Measurements from ENCODE around the gene GTPBP10. TPM values are rescaled to one million over a fixed set of nuclear protein-coding genes. Genes with fewer than 3 reads are reported as not detected.
"Not testable (repeated sequence)": the region's sequence is repeated elsewhere in the genome, so short reads cannot be mapped to it uniquely, and the experiment has no call there.

The GTPBP10 gene
- total RNA-seq, 1 donor from 2014 or later: 9.4 TPM

- H3K4me1 ChIP-seq (ENCODE audit: control insufficient read depth in 3 of 3, insufficient read depth in 3 of 3, low read length in 3 of 3): peaks cover 0 to 8% (median 0%) of the 10 kb centered on the region in 3 donors
- H3K4me3 ChIP-seq (ENCODE audit: low read length in 3 of 3): peak within 1 kb of the TSS in 2 of 3 donors; percentile 37 to 60
- no peak within 1 kb of the TSS for H3K27ac ChIP-seq (ENCODE audit: low read depth, low read length)
- H3K9ac ChIP-seq (ENCODE audit: low read depth in 1 of 3, low read length in 3 of 3): no peak within 1 kb of the TSS
- H3K36me3 ChIP-seq (ENCODE audit: control insufficient read depth in 3 of 3, insufficient read depth in 3 of 3, low read length in 3 of 3): no peaks in the 10 kb centered on the region
- H3K9me3 ChIP-seq (ENCODE audit: control insufficient read depth in 3 of 3, low read length in 3 of 3): no peaks in the 10 kb centered on the region
- peaks cover 26 to 40% (median 38%) of the 10 kb centered on the region in 3 donors for H3K27me3 ChIP-seq (ENCODE audit: control insufficient read depth in 3 of 3, insufficient read depth in 3 of 3, low read length in 3 of 3)
These were observed 25.6 kb upstream of the GTPBP10 start, which contains the start of gene FAM237B for GRCh38 chr7:90320801-90321494. TSS of gene FAM237B (minus strand) at chr7:90321304. CDS start at chr7:90319748, 1,556 bp downstream.

GRCh38 chr7:90322837-90323236, 23.7 kb upstream of the GTPBP10 start:
- H3K4me3 ChIP-seq (ENCODE audit: low read length in 3 of 3): no peak overlapping the region
- peaks cover 0 to 8% (median 0%) of the 10 kb centered on the region in 3 donors for H3K4me1 ChIP-seq (ENCODE audit: control insufficient read depth in 3 of 3, insufficient read depth in 3 of 3, low read length in 3 of 3)
- H3K9ac ChIP-seq (ENCODE audit: low read depth in 1 of 3, low read length in 3 of 3): no peak overlapping the region
- peaks cover 26 to 40% (median 38%) of the 10 kb centered on the region in 3 donors for H3K27me3 ChIP-seq (ENCODE audit: control insufficient read depth in 3 of 3, insufficient read depth in 3 of 3, low read length in 3 of 3)
- no peak overlapping the region for H3K27ac ChIP-seq (ENCODE audit: low read depth, low read length)
- H3K9me3 ChIP-seq (ENCODE audit: control insufficient read depth in 3 of 3, low read length in 3 of 3): no peaks in the 10 kb centered on the region
- no peaks in the 10 kb centered on the region for H3K36me3 ChIP-seq (ENCODE audit: control insufficient read depth in 3 of 3, insufficient read depth in 3 of 3, low read length in 3 of 3)

GRCh38 chr7:90326500-90326899, 20.0 kb upstream of the GTPBP10 start:
- Histone ChIP-seq H3K4me1 (ENCODE audit: control insufficient read depth in 3 of 3, insufficient read depth in 3 of 3, low read length in 3 of 3) (no peaks in the 10 kb centered on the region), H3K27ac (ENCODE audit: low read depth, low read length) (no peak overlapping the region), H3K9me3 (ENCODE audit: control insufficient read depth in 3 of 3, low read length in 3 of 3) (no peaks in the 10 kb centered on the region), H3K9ac (ENCODE audit: low read depth in 1 of 3, low read length in 3 of 3) (no peak overlapping the region), H3K36me3 (ENCODE audit: control insufficient read depth in 3 of 3, insufficient read depth in 3 of 3, low read length in 3 of 3) (no peaks in the 10 kb centered on the region), H3K4me3 (ENCODE audit: low read length in 3 of 3) (no peak overlapping the region), H3K27me3 (ENCODE audit: control insufficient read depth in 3 of 3, insufficient read depth in 3 of 3, low read length in 3 of 3) (peaks cover 10 to 24% (median 16%) of the 10 kb centered on the region in 3 donors)

- H3K4me1 ChIP-seq (ENCODE audit: control insufficient read depth in 3 of 3, insufficient read depth in 3 of 3, low read length in 3 of 3): no peaks in the 10 kb centered on the region
- H3K36me3 ChIP-seq (ENCODE audit: control insufficient read depth in 3 of 3, insufficient read depth in 3 of 3, low read length in 3 of 3): no peaks in the 10 kb centered on the region
- no peak overlapping the region for H3K9ac ChIP-seq (ENCODE audit: low read depth in 1 of 3, low read length in 3 of 3)
- H3K4me3 ChIP-seq (ENCODE audit: low read length in 3 of 3): no peak overlapping the region
- H3K27me3 ChIP-seq (ENCODE audit: control insufficient read depth in 3 of 3, insufficient read depth in 3 of 3, low read length in 3 of 3): no peaks in the 10 kb centered on the region
- H3K9me3 ChIP-seq (ENCODE audit: control insufficient read depth in 3 of 3, low read length in 3 of 3): no peaks in the 10 kb centered on the region
- no peak overlapping the region for H3K27ac ChIP-seq (ENCODE audit: low read depth, low read length)
These were observed 12.2 kb upstream of the GTPBP10 start for GRCh38 chr7:90334193-90334843.

- not testable (repeated sequence) for H3K36me3 ChIP-seq (ENCODE audit: control insufficient read depth in 3 of 3, insufficient read depth in 3 of 3, low read length in 3 of 3); H3K27me3 ChIP-seq (ENCODE audit: control insufficient read depth in 3 of 3, insufficient read depth in 3 of 3, low read length in 3 of 3); H3K9ac ChIP-seq (ENCODE audit: low read depth in 1 of 3, low read length in 3 of 3); H3K4me3 ChIP-seq (ENCODE audit: low read length in 3 of 3); H3K4me1 ChIP-seq (ENCODE audit: control insufficient read depth in 3 of 3, insufficient read depth in 3 of 3, low read length in 3 of 3); H3K27ac ChIP-seq (ENCODE audit: low read depth, low read length); H3K9me3 ChIP-seq (ENCODE audit: control insufficient read depth in 3 of 3, low read length in 3 of 3)
These were observed 11.6 kb upstream of the GTPBP10 start for GRCh38 chr7:90334926-90335325.

- no peaks in the 10 kb centered on the region for H3K4me1 ChIP-seq (ENCODE audit: control insufficient read depth in 3 of 3, insufficient read depth in 3 of 3, low read length in 3 of 3)
- no peak overlapping the region for H3K27ac ChIP-seq (ENCODE audit: low read depth, low read length)
- no peaks in the 10 kb centered on the region for H3K27me3 ChIP-seq (ENCODE audit: control insufficient read depth in 3 of 3, insufficient read depth in 3 of 3, low read length in 3 of 3)
- H3K4me3 ChIP-seq (ENCODE audit: low read length in 3 of 3): no peak overlapping the region
- H3K36me3 ChIP-seq (ENCODE audit: control insufficient read depth in 3 of 3, insufficient read depth in 3 of 3, low read length in 3 of 3): no peaks in the 10 kb centered on the region
- H3K9me3 ChIP-seq (ENCODE audit: control insufficient read depth in 3 of 3, low read length in 3 of 3): no peaks in the 10 kb centered on the region
- no peak overlapping the region for H3K9ac ChIP-seq (ENCODE audit: low read depth in 1 of 3, low read length in 3 of 3)
These were observed 9.4 kb upstream of the GTPBP10 start for GRCh38 chr7:90337106-90337505.

GRCh38 chr7:90345016-90345415, 1.5 kb upstream of the GTPBP10 start:
- Histone ChIP-seq H3K9me3 (ENCODE audit: control insufficient read depth in 3 of 3, low read length in 3 of 3) (no peaks in the 10 kb centered on the region), H3K9ac (ENCODE audit: low read depth in 1 of 3, low read length in 3 of 3) (no peak overlapping the region), H3K27ac (ENCODE audit: low read depth, low read length) (no peak overlapping the region), H3K4me3 (ENCODE audit: low read length in 3 of 3) (peak overlapping the region in 2 of 3 donors; percentile 94 to 97), H3K36me3 (ENCODE audit: control insufficient read depth in 3 of 3, insufficient read depth in 3 of 3, low read length in 3 of 3) (no peaks in the 10 kb centered on the region), H3K4me1 (ENCODE audit: control insufficient read depth in 3 of 3, insufficient read depth in 3 of 3, low read length in 3 of 3) (peaks cover 0 to 12% (median 9%) of the 10 kb centered on the region in 3 donors), H3K27me3 (ENCODE audit: control insufficient read depth in 3 of 3, insufficient read depth in 3 of 3, low read length in 3 of 3) (no peaks in the 10 kb centered on the region)

GRCh38 chr7:90345595-90346335, 751 bp upstream of the GTPBP10 start:
- Histone ChIP-seq H3K4me1 (ENCODE audit: control insufficient read depth in 3 of 3, insufficient read depth in 3 of 3, low read length in 3 of 3) (peaks cover 0 to 12% (median 9%) of the 10 kb centered on the region in 3 donors), H3K9me3 (ENCODE audit: control insufficient read depth in 3 of 3, low read length in 3 of 3) (no peaks in the 10 kb centered on the region), H3K27me3 (ENCODE audit: control insufficient read depth in 3 of 3, insufficient read depth in 3 of 3, low read length in 3 of 3) (no peaks in the 10 kb centered on the region), H3K9ac (ENCODE audit: low read depth in 1 of 3, low read length in 3 of 3) (peak overlapping the region; percentile 90 to 100 (median 99)), H3K4me3 (ENCODE audit: low read length in 3 of 3) (peak overlapping the region; percentile 94 to 98 (median 97)), H3K36me3 (ENCODE audit: control insufficient read depth in 3 of 3, insufficient read depth in 3 of 3, low read length in 3 of 3) (no peaks in the 10 kb centered on the region), H3K27ac (ENCODE audit: low read depth, low read length) (peak overlapping the region; percentile 81)

- Histone ChIP-seq H3K4me3 (ENCODE audit: low read length in 3 of 3) (peak overlapping the region in 1 of 3 donors; percentile 98), H3K4me1 (ENCODE audit: control insufficient read depth in 3 of 3, insufficient read depth in 3 of 3, low read length in 3 of 3) (peaks cover 0 to 12% (median 9%) of the 10 kb centered on the region in 3 donors), H3K9me3 (ENCODE audit: control insufficient read depth in 3 of 3, low read length in 3 of 3) (no peaks in the 10 kb centered on the region), H3K9ac (ENCODE audit: low read depth in 1 of 3, low read length in 3 of 3) (no peak overlapping the region), H3K27ac (ENCODE audit: low read depth, low read length) (no peak overlapping the region), H3K27me3 (ENCODE audit: control insufficient read depth in 3 of 3, insufficient read depth in 3 of 3, low read length in 3 of 3) (no peaks in the 10 kb centered on the region), H3K36me3 (ENCODE audit: control insufficient read depth in 3 of 3, insufficient read depth in 3 of 3, low read length in 3 of 3) (peaks cover 0 to 2% (median 0%) of the 10 kb centered on the region in 3 donors)
These were observed 1.2 kb downstream of the GTPBP10 start for GRCh38 chr7:90347759-90348158.

Measured in skeletal muscle tissue (tissue), 4 donors.